ENCODE data around the gene PITPNM3.

PITPNM3 gene

GRCh38 chr17:6525731-6526130, 30.6 kb downstream of the PITPNM3 start:
- no peak for TF ChIP-seq CTCF (IDR thresholded peaks at IDR 0.05; ENCODE audit: insufficient read depth, missing control alignments)
- no peak for DNase-seq (ENCODE audit: insufficient read length, low spot score)
- FAIRE-seq = no peak

- DNase-seq (ENCODE audit: insufficient read length, low spot score) = no peak
- no peak for FAIRE-seq
- no peak for TF ChIP-seq CTCF (IDR thresholded peaks at IDR 0.05; ENCODE audit: insufficient read depth, missing control alignments)
Observed at GRCh38 chr17:6525141-6525540, 31.2 kb downstream of the PITPNM3 start.

- DNase-seq (ENCODE audit: insufficient read length, low spot score) (no peak), FAIRE-seq (no peak)
- TF ChIP-seq CTCF (IDR thresholded peaks at IDR 0.05; ENCODE audit: insufficient read depth, missing control alignments) = no peak
Observed at GRCh38 chr17:6524520-6524919, 31.8 kb downstream of the PITPNM3 start.

- FAIRE-seq (no peak), DNase-seq (ENCODE audit: insufficient read length, low spot score) (no peak)
- TF ChIP-seq CTCF (IDR thresholded peaks at IDR 0.05; ENCODE audit: insufficient read depth, missing control alignments) = no peak
Observed at GRCh38 chr17:6523809-6524355, 32.5 kb downstream of the PITPNM3 start.

- DNase-seq (ENCODE audit: insufficient read length, low spot score) (no peak), FAIRE-seq (no peak)
- no peak for TF ChIP-seq CTCF (IDR thresholded peaks at IDR 0.05; ENCODE audit: insufficient read depth, missing control alignments)
Observed at GRCh38 chr17:6523330-6523729, 33.0 kb downstream of the PITPNM3 start.

GRCh38 chr17:6521586-6521985, 34.8 kb downstream of the PITPNM3 start:
- DNase-seq (ENCODE audit: insufficient read length, low spot score) (no peak), FAIRE-seq (no peak)
- TF ChIP-seq CTCF (IDR thresholded peaks at IDR 0.05; ENCODE audit: insufficient read depth, missing control alignments) = no peak

- DNase-seq (ENCODE audit: insufficient read length, low spot score) = no peak
- no peak for FAIRE-seq
- no peak for TF ChIP-seq CTCF (IDR thresholded peaks at IDR 0.05; ENCODE audit: insufficient read depth, missing control alignments)
Observed at GRCh38 chr17:6517062-6517461, 39.3 kb downstream of the PITPNM3 start.

Measured in D721Med (cell line).